ENCODE measurements around the gene RPL15. TPM values are rescaled to one million over a fixed set of nuclear protein-coding genes. Genes with fewer than 3 reads are reported as not detected.

Gene RPL15
- total and polyA plus RNA-seq, 10 of the 15 experiments (the other 5 are each of a cell fraction or from before 2014, with no cell fraction given) = 2,885 to 10,761 (median 4,017) TPM

DNA sequence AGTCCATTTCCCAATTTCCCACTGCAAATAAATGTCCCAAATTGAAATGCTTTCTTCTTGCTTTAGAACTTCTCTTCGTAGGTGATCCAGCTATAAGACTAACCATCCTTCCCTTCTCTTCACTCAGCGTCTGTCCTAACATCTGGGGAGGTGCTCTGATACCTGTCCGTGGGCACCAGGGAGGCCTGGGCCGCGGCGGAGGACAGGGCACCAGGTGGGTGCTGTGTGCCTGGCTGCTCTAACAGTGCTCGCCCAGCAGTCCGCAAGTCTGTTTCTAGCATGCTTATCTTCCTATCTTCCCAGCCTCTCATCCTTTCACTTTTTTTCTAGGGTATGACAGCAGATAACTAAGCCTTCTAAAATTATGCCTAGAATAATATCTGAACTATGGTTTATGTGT is 37.4 kb upstream of the RPL15 start (continued):
- TF ChIP-seq PBX3 (IDR thresholded peaks at IDR 0.05; ENCODE audit: insufficient replicate concordance, low read depth, low read length) = no peak
- TF ChIP-seq CBX3 (IDR thresholded peaks at IDR 0.05; ENCODE audit: borderline replicate concordance, low read depth) = no peak
- no peak for TF ChIP-seq IKZF1 (conservative IDR thresholded peaks at IDR 0.05)

DNA sequence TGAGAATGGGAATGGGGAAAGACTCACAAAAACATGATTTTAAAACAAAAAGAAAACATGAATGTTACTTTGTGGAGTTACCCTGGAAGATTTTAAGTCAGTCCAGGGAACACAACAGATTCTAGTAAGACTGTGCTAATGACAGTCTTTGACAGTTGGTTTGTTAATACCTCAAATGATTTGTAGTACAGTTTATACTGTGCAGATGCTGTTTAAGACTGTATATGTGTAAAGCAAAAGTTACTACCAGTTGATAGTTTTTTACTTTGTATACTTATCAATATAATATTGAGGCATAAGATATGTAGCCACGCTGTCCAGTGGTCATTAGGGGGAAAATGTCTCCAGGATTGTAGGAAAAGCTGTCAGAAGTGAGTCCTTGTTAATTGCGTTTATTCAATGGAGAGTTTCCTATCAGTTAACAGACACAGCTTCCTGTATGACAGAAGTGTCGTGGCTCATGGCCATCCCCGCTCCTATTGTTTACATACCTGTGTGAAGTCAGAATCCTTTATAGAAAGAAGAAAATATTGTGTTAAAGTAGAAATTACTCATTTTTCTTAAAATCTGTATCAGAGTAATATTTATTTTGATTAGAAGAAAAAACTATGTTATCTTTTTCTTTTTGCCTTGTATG is 36.1 kb upstream of the RPL15 start:
- ATAC-seq (no peak), FAIRE-seq (no peak), DNase-seq (ENCODE audit: low read depth, low spot score) (no peak)
- no peaks in the 10 kb centered on the region for H3K9me3 ChIP-seq (replicated peaks; ENCODE audit: control insufficient read depth, insufficient read depth, low read length)
- no peak overlapping the region for H3K9ac ChIP-seq (ENCODE audit: control insufficient read depth, insufficient read depth, low read length)
- ChIA-PET SMC1A (ENCODE audit: uncharacterized antibody, unreplicated experiment) (interaction anchor here (0.9 kb wide), 1 partner anchor 37 kb away, joined by 3 read pairs; no protein-coding TSS in a partner anchor), POLR2A (no interaction called here), CTCF (interaction anchor here (1.5 to 3.6 kb wide), 2 partner anchors 12 to 47 kb away, joined by 3 to 12 read pairs; no protein-coding TSS in a partner anchor), RAD21 (ENCODE audit: unreplicated experiment) (interaction anchor here (1.8 kb wide), 1 partner anchor 49 kb away, joined by 4 read pairs; no protein-coding TSS in a partner anchor)
- peaks cover 5 to 6% of the 10 kb centered on the region in 2 experiments; a peak in 3 of 4 replicates for H3K36me3 ChIP-seq (ENCODE audit: control insufficient read depth in 2 of 2, insufficient read depth in 2 of 2, low read length in 1 of 2)
- in situ Hi-C loops (cut with MboI) (no loop called here), intact Hi-C loops (cut with micrococcal nuclease; ENCODE audit: unreplicated experiment) (no loop called here)
- H3K79me2 ChIP-seq (ENCODE audit: control insufficient read depth, insufficient read depth, low read length) = peaks cover 24% of the 10 kb centered on the region
- H3K4me1 ChIP-seq (ENCODE audit: control insufficient read depth, insufficient read depth, low read length) = no peaks in the 10 kb centered on the region
- H3K4me3 ChIP-seq = no peak overlapping the region
- H3K27ac ChIP-seq (ENCODE audit: control insufficient read depth, insufficient read depth) = no peak overlapping the region
- no peak overlapping the region for H2AFZ ChIP-seq (ENCODE audit: control insufficient read depth, low read depth, low read length)
- TF ChIP-seq CREM (IDR thresholded peaks at IDR 0.05; ENCODE audit: low read depth) = no peak
- TF ChIP-seq SMARCA5 (IDR thresholded peaks at IDR 0.05) = no peak
- TF ChIP-seq PML (IDR thresholded peaks at IDR 0.05; ENCODE audit: low read length) = no peak
- no peak for TF ChIP-seq EED (IDR thresholded peaks at IDR 0.05; ENCODE audit: low read depth)
- TF ChIP-seq MTA2 (IDR thresholded peaks at IDR 0.05; ENCODE audit: low read depth) = no peak
- TF ChIP-seq NR2C1 (IDR thresholded peaks at IDR 0.05) = no peak
- TF ChIP-seq RUNX3 (IDR thresholded peaks at IDR 0.05; ENCODE audit: low read length) = no peak
- no peak for TF ChIP-seq HDAC6 (IDR thresholded peaks at IDR 0.05; ENCODE audit: unreplicated experiment)
- no peak for TF ChIP-seq ZBTB33 (IDR thresholded peaks at IDR 0.05)
- H4K20me1 ChIP-seq (ENCODE audit: control insufficient read depth, insufficient read depth) = no peaks in the 10 kb centered on the region
- BruUV-seq (replicated peaks) = no TSS peak
- WGBS (ENCODE audit: insufficient coverage, insufficient replicate concordance, low lambda C conversion rate, missing lambda C conversion rate) = 97% methylated on average over 4 of the region's 4 CpGs
- no peak overlapping the region for H3K4me2 ChIP-seq (ENCODE audit: control insufficient read depth, insufficient read depth)
- no peaks in the 10 kb centered on the region for H3K27me3 ChIP-seq (replicated peaks in 1 of 2; ENCODE audit: control insufficient read depth in 2 of 2, insufficient read depth in 2 of 2, low read length in 1 of 2)
